H9 (cell line): ENCODE data around the gene FGF22. TPM values are rescaled to one million over a fixed set of nuclear protein-coding genes. Genes with fewer than 3 reads are reported as not detected.
"Not testable (repeated sequence)": the region's sequence is repeated elsewhere in the genome, so short reads cannot be mapped to it uniquely, and the experiment has no call there.

Experiments used
- DNase-seq: peaks from one replicate; pipeline ENCODE4 v3.0.0-alpha.2; 2017
- H2AFZ ChIP-seq: one replicate; pipeline ENCODE4 v1.6.1; 2013; ENCODE audit warnings: mild to moderate bottlenecking, low read length, control low read depth, moderate library complexity
- H2AK5ac ChIP-seq: 2 replicates; pipeline ENCODE4 v1.6.1; 2013; ENCODE audit warnings: low read length, control low read depth, mixed read lengths; ENCODE audit not compliant: insufficient read length
- H2BK120ac ChIP-seq: one replicate; pipeline ENCODE4 v1.6.1; 2013; ENCODE audit warnings: low read depth, mild to moderate bottlenecking, low read length, control low read depth, inconsistent platforms; ENCODE audit not compliant: poor library complexity, severe bottlenecking
- H2BK12ac ChIP-seq: 2 replicates; pipeline ENCODE4 v1.6.1; 2013; ENCODE audit warnings: low read length, control low read depth, mixed read lengths, low read depth; ENCODE audit not compliant: insufficient read length
- H2BK15ac ChIP-seq: 2 replicates; pipeline ENCODE4 v1.6.1; 2013; ENCODE audit warnings: low read depth, low read length, control low read depth
- H2BK20ac ChIP-seq: one replicate; pipeline ENCODE4 v1.6.1; 2013; ENCODE audit warnings: low read depth, mild to moderate bottlenecking, low read length, control low read depth, inconsistent platforms; ENCODE audit not compliant: poor library complexity, severe bottlenecking
- H2BK5ac ChIP-seq: 2 replicates; pipeline ENCODE4 v1.6.1; 2013; ENCODE audit warnings: low read length, control low read depth, mixed read lengths; ENCODE audit not compliant: insufficient read length
- H3K14ac ChIP-seq: 2 replicates; pipeline ENCODE4 v1.6.1; 2013; ENCODE audit warnings: low read length, control low read depth; ENCODE audit not compliant: insufficient read depth
- H3K18ac ChIP-seq: 2 replicates; pipeline ENCODE4 v1.6.1; 2013; ENCODE audit warnings: low read depth, mild to moderate bottlenecking, mixed read lengths, low read length, control low read depth; ENCODE audit not compliant: insufficient read length
- H3K23ac ChIP-seq: 2 replicates; pipeline ENCODE4 v1.6.1; 2013; ENCODE audit warnings: low read length, control low read depth, mixed read lengths, low read depth; ENCODE audit not compliant: insufficient read length
- H3K23me2 ChIP-seq: 2 replicates; pipeline ENCODE4 v1.6.1; 2013; ENCODE audit warnings: low read depth, mild to moderate bottlenecking, mixed read lengths, low read length, control low read depth; ENCODE audit not compliant: insufficient read length, poor library complexity, severe bottlenecking
- H3K27ac ChIP-seq: 2 replicates; pipeline ENCODE4 v1.5.1; 2013; ENCODE audit warnings: low read length, control low read depth, mixed read lengths, low read depth; ENCODE audit not compliant: insufficient read length
- H3K27me3 ChIP-seq: 2 replicates; pipeline ENCODE4 v1.6.1; 2013; ENCODE audit warnings: low read length, control low read depth, inconsistent platforms; ENCODE audit not compliant: insufficient read depth
- H3K4ac ChIP-seq: 2 replicates; pipeline ENCODE4 v1.6.1; 2013; ENCODE audit warnings: low read depth, mild to moderate bottlenecking, control low read depth, inconsistent platforms, low read length, moderate library complexity
- H3K4me1 ChIP-seq: 2 replicates; pipeline ENCODE4 v1.6.1; 2013; ENCODE audit warnings: low read length, control low read depth, inconsistent platforms; ENCODE audit not compliant: insufficient read depth
- H3K4me2 ChIP-seq: 2 replicates; pipeline ENCODE4 v1.6.1; 2013; ENCODE audit warnings: low read length, control low read depth, mixed read lengths; ENCODE audit not compliant: insufficient read length, insufficient read depth
- H3K56ac ChIP-seq: 2 replicates; pipeline ENCODE4 v1.6.1; 2013; ENCODE audit warnings: low read depth, mild to moderate bottlenecking, mixed read lengths, low read length, control low read depth; ENCODE audit not compliant: insufficient read length
- H3K79me1 ChIP-seq: 2 replicates; pipeline ENCODE4 v1.6.1; 2013; ENCODE audit warnings: low read depth, mild to moderate bottlenecking, moderate library complexity, low read length, control low read depth, inconsistent platforms; ENCODE audit not compliant: insufficient read depth, poor library complexity, severe bottlenecking
- H3K79me2 ChIP-seq: 2 replicates; pipeline ENCODE4 v1.6.1; 2013; ENCODE audit warnings: low read length, control low read depth, inconsistent platforms; ENCODE audit not compliant: insufficient read depth
- H3K9ac ChIP-seq: 2 replicates; pipeline ENCODE4 v1.6.1; 2013; ENCODE audit warnings: low read length, control low read depth, mixed read lengths; ENCODE audit not compliant: insufficient read length; ENCODE audit errors: extremely low read depth
- H3K9me3 ChIP-seq: one replicate; pipeline ENCODE4 v1.6.1; 2013; ENCODE audit warnings: low read depth, low read length, inconsistent platforms; ENCODE audit not compliant: control insufficient read depth
- H3T11ph ChIP-seq: one replicate; pipeline ENCODE4 v1.6.1; 2013; ENCODE audit warnings: mild to moderate bottlenecking, low read length, control low read depth, inconsistent platforms
- H4K20me1 ChIP-seq: one replicate; pipeline ENCODE4 v1.6.1; 2013; ENCODE audit not compliant: control insufficient read depth, insufficient read length, insufficient read depth
- H4K5ac ChIP-seq: 2 replicates; pipeline ENCODE4 v1.6.1; 2013; ENCODE audit warnings: low read depth, mild to moderate bottlenecking, mixed read lengths, low read length, control low read depth; ENCODE audit not compliant: insufficient read length
- H4K8ac ChIP-seq: replicated peaks from 2 replicates; pipeline ENCODE4 v1.6.1; 2013; ENCODE audit warnings: low read length, control low read depth, mixed read lengths, low read depth; ENCODE audit not compliant: insufficient read length
- H4K91ac ChIP-seq: 2 replicates; pipeline ENCODE4 v1.6.1; 2013; ENCODE audit warnings: low read depth, mild to moderate bottlenecking, moderate library complexity, mixed read lengths, low read length, control low read depth; ENCODE audit not compliant: insufficient read length
- H3K27ac Mint-ChIP-seq, 3 experiments: 2 replicates in 2 of 3; 3 replicates in 1 of 3; pipeline ENCODE4 v1.8.0; 2020 to 2021; ENCODE audit warnings: mixed read lengths in 3 of 3, mild to moderate bottlenecking in 1 of 3, moderate library complexity in 1 of 3
- H3K27me3 Mint-ChIP-seq: 2 replicates; pipeline ENCODE4 v1.8.0; 2021; ENCODE audit warnings: low read depth, mild to moderate bottlenecking, moderate library complexity, mixed read lengths
- H3K36me3 Mint-ChIP-seq, 3 experiments: 2 replicates in 2 of 3; 3 replicates in 1 of 3; pipeline ENCODE4 v1.8.0; 2020 to 2021; ENCODE audit warnings: low read depth in 3 of 3, mixed read lengths in 3 of 3; ENCODE audit not compliant: insufficient read depth in 1 of 3
- H3K4me1 Mint-ChIP-seq, 2 experiments: 2 replicates each; pipeline ENCODE4 v1.8.0; 2020; ENCODE audit warnings: mixed read lengths in 2 of 2
- H3K4me3 Mint-ChIP-seq, 2 experiments: 2 replicates in 1 of 2; 3 replicates in 1 of 2; pipeline ENCODE4 v1.8.0; 2020 to 2021; ENCODE audit warnings: mild to moderate bottlenecking in 2 of 2, mixed read lengths in 2 of 2, moderate library complexity in 1 of 2
- H3K9me3 Mint-ChIP-seq, 2 experiments: 2 replicates in 1 of 2; 3 replicates in 1 of 2; pipeline ENCODE4 v1.8.0; 2020; ENCODE audit warnings: mild to moderate bottlenecking in 2 of 2, mixed read lengths in 2 of 2, moderate library complexity in 1 of 2
- CTCF ChIP-seq: fragments of 200-600 bp; sonication (generic); conservative IDR thresholded peaks from 3 replicates; pipeline ENCODE4 v1.8.0; 2021; ENCODE audit warnings: antibody characterized with exemption, mild to moderate bottlenecking
- whole genome bisulfite sequencing: extraction: QIAGEN DNeasy Blood & Tissue Kit; methylation state at CpG from one replicate; pipeline ENCODE4 v1.1.7; 2013; ENCODE audit warnings: missing lambda C conversion rate, low lambda C conversion rate, mixed read lengths; ENCODE audit not compliant: insufficient read length; ENCODE audit errors: extremely low coverage; 5-methylcytosine and 5-hydroxymethylcytosine counted together
- total RNA-seq: library from RNA; stranded (reverse); gene quantifications from 2 replicates; pipeline ENCODE4 v1.2.1, GENCODE V29; 2021

The FGF22 gene
- total RNA-seq, 1 experiment from 2014 or later, result 0.72 TPM

- H3K18ac ChIP-seq, result no peak overlapping the region
- peaks cover 5% of the 10 kb centered on the region for H3K79me1 ChIP-seq
- Mint-ChIP-seq H3K27ac (no peak overlapping the region), H3K4me3 (no peak overlapping the region; a peak in 1 of 5 replicates), H3K4me1 (0 out of 4 replicates have a peak, but pooled peaks cover 0 to 2% of the 10 kb centered on the region in 2 experiments), H3K9me3 (no peaks in the 10 kb centered on the region), H3K27me3 (no peaks in the 10 kb centered on the region), H3K36me3 (peaks cover 30 to 51% (median 46%) of the 10 kb centered on the region in 3 experiments; a peak in 6 of 7 replicates)
- no peak overlapping the region for H4K91ac ChIP-seq
- H2BK5ac ChIP-seq, result no peak overlapping the region
- no peak overlapping the region for H3K4me2 ChIP-seq
- no peak overlapping the region for H3T11ph ChIP-seq
- H3K4ac ChIP-seq, result no peak overlapping the region
- no peaks in the 10 kb centered on the region for H3K9me3 ChIP-seq
- H3K27me3 ChIP-seq, result no peaks in the 10 kb centered on the region
- H3K27ac ChIP-seq, result no peak overlapping the region
- H2BK20ac ChIP-seq, result no peak overlapping the region
- no peak overlapping the region for H2AFZ ChIP-seq
- H3K23me2 ChIP-seq, result no peaks in the 10 kb centered on the region
- H4K8ac ChIP-seq, result no peak overlapping the region
- H2BK12ac ChIP-seq, result no peak overlapping the region
- no peak for DNase-seq
- no peak overlapping the region for H4K5ac ChIP-seq
- H4K20me1 ChIP-seq, result no peaks in the 10 kb centered on the region
- H2BK120ac ChIP-seq, result no peak overlapping the region
- no peak overlapping the region for H3K14ac ChIP-seq
- no peak overlapping the region for H2AK5ac ChIP-seq
- no peak overlapping the region for H3K9ac ChIP-seq
- no peak overlapping the region for H2BK15ac ChIP-seq
- no peak for TF ChIP-seq CTCF
- H3K23ac ChIP-seq, result no peak overlapping the region
- no CpG with 5 or more reads among the region's 5 CpGs for WGBS
- H3K56ac ChIP-seq, result no peak overlapping the region
- no peaks in the 10 kb centered on the region for H3K79me2 ChIP-seq
- H3K4me1 ChIP-seq, result no peaks in the 10 kb centered on the region
These were observed 14.4 kb upstream of the FGF22 start for GRCh38 chr19:625257-625656.

GRCh38 chr19:626566-626965, 13.1 kb upstream of the FGF22 start:
- H3K79me2 ChIP-seq, H3K14ac ChIP-seq, H2BK5ac ChIP-seq, H3K18ac ChIP-seq, H3K4me3 Mint-ChIP-seq, H2BK15ac ChIP-seq, H3K27me3 ChIP-seq, H3K27me3 Mint-ChIP-seq, H3K23me2 ChIP-seq, H3K4me1 ChIP-seq, H2AK5ac ChIP-seq, H3K4me1 Mint-ChIP-seq, H3K9me3 Mint-ChIP-seq, H3K27ac ChIP-seq, H2AFZ ChIP-seq, H3K27ac Mint-ChIP-seq, H3K4ac ChIP-seq, DNase-seq, H2BK120ac ChIP-seq, H3K79me1 ChIP-seq, H3K56ac ChIP-seq, H4K20me1 ChIP-seq, H3K23ac ChIP-seq, H2BK12ac ChIP-seq, H4K8ac ChIP-seq, H4K91ac ChIP-seq, H2BK20ac ChIP-seq, H3K9me3 ChIP-seq, H3K9ac ChIP-seq, H4K5ac ChIP-seq, H3T11ph ChIP-seq, H3K4me2 ChIP-seq: not testable (repeated sequence)
- no CpG with 5 or more reads among the region's 7 CpGs for WGBS
- H3K36me3 Mint-ChIP-seq, result peaks cover 37 to 53% (median 51%) of the 10 kb centered on the region in 3 experiments; a peak in 6 of 7 replicates
